Activated CD8-positive, alpha-beta memory T cell treated with anti-CD3 and anti-CD28 coated beads, Interleukin-2, amount 10 ng/mL, durations not matched to agents 7 days and 5 days (primary cell): Measurements from ENCODE around the gene CARS2. TPM values are rescaled to one million over a fixed set of nuclear protein-coding genes. Genes with fewer than 3 reads are reported as not detected.
"Not testable (repeated sequence)": the region's sequence is repeated elsewhere in the genome, so short reads cannot be mapped to it uniquely, and the experiment has no call there.

ENCODE experiments used
- ATAC-seq: fragments of 150-1000 bp; cut with Tn5 transposase; one replicate; pipeline ENCODE4 v1.10.0; 2021; ENCODE audit warnings: moderate library complexity
- CTCF ChIA-PET: fragments of 350-600 bp; sonication (Branson Sonifier 250); formaldehyde crosslinking; loops from one replicate; lab custom pipeline; 2021; ENCODE audit warnings: antibody characterized with exemption; lab: Charles Lee
- DNase-seq: peaks from one replicate; pipeline ENCODE4 v3.0.0-alpha.2; 2020
- H3K27ac Mint-ChIP-seq: one replicate; pipeline ENCODE4 v1.8.0; 2021; ENCODE audit warnings: mild to moderate bottlenecking, mixed read lengths
- H3K27me3 Mint-ChIP-seq: one replicate; pipeline ENCODE4 v1.8.0; 2021; ENCODE audit warnings: mixed read lengths
- H3K36me3 Mint-ChIP-seq: one replicate; pipeline ENCODE4 v1.8.0; 2021; ENCODE audit warnings: mild to moderate bottlenecking, mixed read lengths
- H3K4me1 Mint-ChIP-seq: one replicate; pipeline ENCODE4 v1.8.0; 2021; ENCODE audit warnings: mixed read lengths
- H3K4me3 Mint-ChIP-seq: one replicate; pipeline ENCODE4 v1.8.0; 2021; ENCODE audit warnings: mild to moderate bottlenecking, moderate library complexity, mixed read lengths
- H3K9me3 Mint-ChIP-seq: one replicate; pipeline ENCODE4 v1.8.0; 2022; ENCODE audit warnings: low read depth, mixed read lengths
- total RNA-seq, 2 experiments: library from RNA; stranded (reverse); gene quantifications; one replicate each; pipeline ENCODE4 v1.2.3, GENCODE V29; 2021

Gene CARS2
- total RNA-seq, 2 experiments from 2014 or later = 72.0 to 75.9 TPM

DNA sequence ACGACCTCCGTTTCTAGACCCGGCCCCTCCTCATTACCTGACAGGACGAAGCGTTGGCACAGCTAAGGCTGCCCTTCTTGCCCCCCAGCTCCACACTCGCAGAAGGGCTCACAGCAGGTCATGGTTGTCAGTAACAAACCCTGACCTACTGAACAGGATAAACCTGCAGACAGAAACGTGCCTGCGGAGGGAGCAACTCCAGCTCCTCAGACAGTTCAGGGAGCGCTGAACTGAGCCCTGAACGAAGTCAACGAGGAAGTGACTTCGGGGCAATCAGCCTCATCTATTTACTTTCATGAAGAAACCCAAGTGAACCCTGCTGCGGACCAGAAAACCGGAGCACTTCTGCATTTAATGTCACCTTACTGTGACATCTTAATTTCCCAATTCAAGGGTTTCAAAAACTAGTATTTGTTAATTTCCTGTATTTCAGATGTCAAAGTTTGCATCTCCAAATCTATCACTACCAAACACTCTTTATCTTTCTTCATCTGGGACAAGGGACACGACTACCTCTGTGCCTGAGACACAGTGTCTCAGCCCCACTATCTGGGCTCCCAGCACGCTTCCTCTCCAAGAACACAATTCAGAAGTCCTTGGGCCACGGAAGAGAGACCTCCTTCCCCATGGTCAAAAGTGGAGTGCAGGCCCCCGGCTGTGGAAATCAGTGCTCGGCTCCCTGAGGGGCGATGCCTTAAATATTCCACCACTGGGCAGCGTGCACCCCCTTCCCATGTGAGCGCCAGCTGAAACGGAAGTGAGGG, 40.2 kb downstream of the CARS2 start:
- Mint-ChIP-seq H3K4me3 (no peak overlapping the region), H3K4me1 (peaks cover 2% of the 10 kb centered on the region), H3K27me3 (no peaks in the 10 kb centered on the region), H3K27ac (no peak overlapping the region), H3K9me3 (no peaks in the 10 kb centered on the region), H3K36me3 (peaks cover 58% of the 10 kb centered on the region)
- ATAC-seq (no peak), DNase-seq (no peak)
- CTCF ChIA-PET = no interaction called here

DNA sequence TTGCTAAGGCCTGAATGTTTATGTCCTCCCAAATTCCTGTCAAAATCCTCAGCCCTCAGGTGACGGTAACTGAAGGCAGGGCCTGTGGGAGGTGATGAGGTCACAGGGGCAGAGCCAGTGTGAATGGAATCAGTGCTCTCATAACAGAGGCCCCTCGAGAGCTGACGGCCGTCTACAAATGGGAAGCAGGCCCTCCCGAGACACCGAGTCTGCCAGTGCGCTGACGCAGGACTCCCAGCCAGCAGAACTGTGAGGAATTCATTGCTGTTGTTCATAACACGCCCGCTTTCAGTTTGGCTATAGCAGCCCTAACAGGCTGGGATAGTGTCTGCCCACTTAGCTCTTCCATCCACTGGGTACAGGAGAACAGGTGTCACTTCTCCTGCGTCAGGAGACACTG, 41.2 kb downstream of the CARS2 start:
- H3K27ac Mint-ChIP-seq = no peak overlapping the region
- peaks cover 2% of the 10 kb centered on the region for H3K4me1 Mint-ChIP-seq
- DNase-seq (no peak), ATAC-seq (no peak)
- no peak overlapping the region for H3K4me3 Mint-ChIP-seq
- peaks cover 59% of the 10 kb centered on the region for H3K36me3 Mint-ChIP-seq
- H3K9me3 Mint-ChIP-seq = no peaks in the 10 kb centered on the region
- CTCF ChIA-PET = no interaction called here
- H3K27me3 Mint-ChIP-seq = no peaks in the 10 kb centered on the region

DNA sequence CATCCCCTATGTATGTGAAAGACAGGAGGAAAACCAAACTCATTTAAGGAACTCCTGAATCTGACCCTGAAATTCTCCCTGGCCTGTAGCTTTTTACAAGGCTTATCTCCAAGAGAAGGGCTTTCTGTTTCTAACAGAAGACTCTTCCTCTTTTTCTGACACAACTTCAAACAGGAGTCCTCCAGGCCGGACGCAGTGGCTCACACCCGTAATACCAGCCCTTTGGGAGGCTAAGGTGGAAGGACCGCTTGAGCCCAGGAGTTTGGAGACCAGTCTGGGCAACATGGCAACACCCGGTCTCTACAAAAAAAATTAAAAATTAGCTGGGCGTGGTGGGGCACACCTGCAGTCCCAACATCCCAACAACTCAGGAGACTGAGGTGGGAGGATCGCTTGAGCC, 41.9 kb downstream of the CARS2 start:
- ATAC-seq (no peak), DNase-seq (no peak)
- peaks cover 60% of the 10 kb centered on the region for H3K36me3 Mint-ChIP-seq
- no peaks in the 10 kb centered on the region for H3K27me3 Mint-ChIP-seq
- H3K9me3 Mint-ChIP-seq = no peaks in the 10 kb centered on the region
- H3K27ac Mint-ChIP-seq = no peak overlapping the region
- peaks cover 3% of the 10 kb centered on the region for H3K4me1 Mint-ChIP-seq
- CTCF ChIA-PET = interaction anchor here (0.7 kb wide), 1 partner anchor 10 kb away, joined by 3 read pairs; no protein-coding TSS in a partner anchor
- H3K4me3 Mint-ChIP-seq = no peak overlapping the region

DNA sequence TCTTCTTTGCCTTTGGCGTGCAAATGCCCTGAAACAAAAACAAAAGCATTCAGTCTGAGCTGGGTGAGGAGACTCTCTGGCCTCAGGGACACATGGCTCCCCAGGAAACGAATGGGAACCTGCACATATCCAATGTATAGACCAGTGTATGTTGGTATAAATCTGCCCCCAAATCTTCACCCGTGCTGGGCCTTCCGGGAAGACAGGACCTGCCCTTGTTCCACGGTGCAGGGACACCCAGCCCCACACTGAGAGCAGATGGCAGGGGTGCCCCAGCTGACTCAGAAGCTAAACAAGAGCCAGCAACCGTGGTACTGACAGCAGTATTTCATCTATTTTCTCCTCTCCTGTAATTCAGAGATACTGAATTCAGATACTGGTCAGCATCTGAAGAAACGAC, 42.4 kb downstream of the CARS2 start:
- no peak for ATAC-seq
- CTCF ChIA-PET = interaction anchor here (0.7 kb wide), 1 partner anchor 10 kb away, joined by 3 read pairs; no protein-coding TSS in a partner anchor

DNA sequence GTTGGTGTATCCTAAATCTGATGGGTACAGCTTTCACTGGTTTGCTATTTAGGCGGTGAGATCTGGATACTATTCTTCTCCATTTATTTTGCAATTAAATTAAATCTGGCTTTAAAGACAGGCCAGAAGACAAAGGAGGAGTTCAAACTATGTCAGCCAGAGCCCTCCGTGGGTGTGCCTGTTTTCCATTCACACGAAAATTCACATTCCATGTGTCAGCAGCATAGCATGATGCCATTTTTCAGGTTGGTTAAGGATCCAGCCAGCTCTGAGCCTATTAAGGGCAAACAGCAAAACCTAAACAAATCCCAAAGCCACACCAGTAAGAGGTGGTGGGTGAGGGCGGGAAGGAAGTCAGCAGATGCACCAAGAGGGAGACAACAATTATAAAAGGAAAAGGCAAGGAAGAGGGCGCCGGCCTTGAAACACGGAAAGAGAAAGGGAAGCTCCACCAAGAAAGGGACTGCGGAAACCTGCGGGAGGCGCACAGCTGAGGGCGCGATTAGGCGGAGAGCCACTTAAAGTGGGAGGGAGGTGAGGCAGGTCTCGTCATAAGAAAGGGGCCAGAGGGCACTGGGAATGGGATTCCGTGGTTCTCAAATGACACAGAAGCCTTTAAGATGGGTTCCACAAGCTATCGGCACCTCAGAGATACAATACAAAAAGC, 43.0 kb downstream of the CARS2 start:
- Mint-ChIP-seq H3K4me1 (peaks cover 11% of the 10 kb centered on the region), H3K27ac (no peak overlapping the region), H3K4me3 (no peak overlapping the region), H3K36me3 (peaks cover 64% of the 10 kb centered on the region), H3K27me3 (no peaks in the 10 kb centered on the region), H3K9me3 (peaks cover 2% of the 10 kb centered on the region)
- CTCF ChIA-PET = no interaction called here
- no peak for ATAC-seq
- no peak for DNase-seq

More for the DNA sequence above, 42.4 kb downstream of the CARS2 start:
- Mint-ChIP-seq H3K27ac (no peak overlapping the region), H3K4me1 (peaks cover 5% of the 10 kb centered on the region), H3K27me3 (no peaks in the 10 kb centered on the region), H3K9me3 (no peaks in the 10 kb centered on the region), H3K36me3 (peaks cover 59% of the 10 kb centered on the region), H3K4me3 (no peak overlapping the region)
- no peak for DNase-seq

DNA sequence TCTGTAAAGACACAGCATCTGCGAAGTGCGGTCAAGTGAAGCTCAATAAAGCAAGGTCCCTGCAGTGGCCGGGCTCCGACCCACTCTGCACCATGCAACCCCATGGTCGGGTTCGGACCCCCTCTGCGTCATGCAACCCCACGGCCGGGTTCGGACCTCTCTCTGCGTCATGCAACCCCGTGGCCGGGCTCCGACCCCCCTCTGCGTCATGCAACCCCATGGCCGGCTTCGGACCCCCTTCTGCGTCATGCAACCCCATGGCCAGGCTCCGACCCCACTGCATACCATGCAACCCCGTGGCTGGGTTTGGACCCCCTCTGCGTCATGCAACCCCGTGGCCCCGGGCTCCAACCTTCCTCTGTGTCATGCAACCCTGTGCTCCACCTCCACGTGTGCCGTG, 43.8 kb downstream of the CARS2 start:
- H3K27ac Mint-ChIP-seq = no peak overlapping the region
- peaks cover 68% of the 10 kb centered on the region for H3K36me3 Mint-ChIP-seq
- no peaks in the 10 kb centered on the region for H3K27me3 Mint-ChIP-seq
- DNase-seq (no peak), ATAC-seq (no peak)
- H3K4me3 Mint-ChIP-seq = no peak overlapping the region
- CTCF ChIA-PET = no interaction called here
- peaks cover 13% of the 10 kb centered on the region for H3K4me1 Mint-ChIP-seq
- peaks cover 5% of the 10 kb centered on the region for H3K9me3 Mint-ChIP-seq

DNA sequence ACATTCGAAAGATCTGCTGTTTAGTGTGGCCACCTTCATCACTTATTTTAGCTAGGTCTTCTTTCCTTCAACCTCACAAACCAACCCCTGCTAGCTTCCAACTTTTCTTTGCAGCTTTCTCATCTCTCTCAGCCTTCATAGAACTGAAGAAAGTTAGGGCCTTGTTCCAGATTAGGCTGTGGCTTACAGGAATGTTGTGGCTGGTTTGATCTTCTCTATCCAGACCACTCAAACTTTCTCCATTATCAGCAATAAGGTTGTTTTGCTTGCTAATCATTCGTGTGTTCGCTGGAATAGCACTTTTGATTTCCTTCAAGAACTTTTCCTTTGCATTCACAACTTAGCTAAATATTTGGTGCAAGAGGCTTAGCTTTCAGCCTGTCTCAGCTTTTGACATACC, 44.7 kb downstream of the CARS2 start:
- CTCF ChIA-PET = no interaction called here
- Mint-ChIP-seq H3K27ac (no peak overlapping the region), H3K36me3 (peaks cover 67% of the 10 kb centered on the region)

DNA sequence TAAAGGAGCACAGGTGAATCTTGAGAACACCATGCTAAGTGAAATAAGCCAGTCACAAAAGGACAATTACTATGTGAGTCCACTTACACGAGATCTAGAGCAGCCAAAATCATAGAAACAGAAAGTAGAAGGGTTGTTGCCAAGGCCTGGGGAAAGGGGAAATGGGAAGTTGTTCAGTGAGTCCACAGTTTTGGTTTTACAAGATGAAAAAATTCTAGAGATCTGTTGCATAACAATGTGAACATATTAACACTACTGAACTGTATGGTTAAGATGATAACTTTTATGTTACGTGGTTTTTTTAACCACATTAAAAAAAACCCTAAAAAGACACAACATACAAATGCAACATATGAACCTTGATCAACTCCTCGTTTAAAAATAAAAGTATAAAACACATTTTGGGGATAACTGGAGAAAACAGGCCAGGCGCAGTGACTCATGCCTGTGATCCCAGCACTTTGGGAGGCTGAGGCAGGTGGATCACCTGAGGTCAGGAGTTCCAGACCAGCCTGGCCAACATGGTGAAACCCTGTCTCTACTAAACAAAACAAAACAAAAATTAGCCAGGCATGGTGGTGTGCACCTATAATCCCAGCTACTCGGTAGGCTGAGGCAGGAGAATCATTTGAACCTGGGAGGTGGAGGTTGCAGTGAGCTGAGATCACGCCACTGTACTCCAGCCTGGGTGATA, 47.6 kb downstream of the CARS2 start:
- H3K27me3 Mint-ChIP-seq, DNase-seq, H3K9me3 Mint-ChIP-seq, H3K4me3 Mint-ChIP-seq, CTCF ChIA-PET, ATAC-seq: not testable (repeated sequence)
- H3K27ac Mint-ChIP-seq = peak overlapping the region; percentile 26
- H3K36me3 Mint-ChIP-seq = peaks cover 56% of the 10 kb centered on the region
- H3K4me1 Mint-ChIP-seq = peaks cover 17% of the 10 kb centered on the region

More for the DNA sequence above, 44.7 kb downstream of the CARS2 start:
- H3K27me3 Mint-ChIP-seq = no peaks in the 10 kb centered on the region
- no peak for DNase-seq
- H3K4me3 Mint-ChIP-seq = no peak overlapping the region
- no peak for ATAC-seq
- H3K9me3 Mint-ChIP-seq = peaks cover 5% of the 10 kb centered on the region
- peaks cover 15% of the 10 kb centered on the region for H3K4me1 Mint-ChIP-seq

DNA sequence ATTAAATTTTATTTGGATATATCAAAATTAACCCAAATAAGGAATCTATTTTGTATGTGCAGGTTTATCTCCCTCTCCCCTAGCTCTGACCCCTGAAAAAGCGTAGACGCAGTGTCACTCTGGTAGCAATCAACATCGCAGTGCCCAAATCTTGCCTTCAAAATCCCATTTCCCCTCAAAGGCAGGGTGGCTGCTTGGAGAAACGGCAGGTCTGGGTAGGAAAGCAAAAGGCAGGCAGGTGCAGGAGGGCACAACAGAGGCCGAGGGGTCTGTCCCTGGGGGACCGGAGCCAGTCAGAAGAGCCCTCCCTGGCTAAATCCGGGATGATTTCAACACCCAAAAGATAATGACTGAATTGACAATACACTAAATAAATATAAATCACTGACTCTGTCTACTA, 48.7 kb downstream of the CARS2 start:
- Mint-ChIP-seq H3K27me3 (no peaks in the 10 kb centered on the region), H3K36me3 (peaks cover 45% of the 10 kb centered on the region), H3K9me3 (peaks cover 5% of the 10 kb centered on the region), H3K4me1 (peaks cover 17% of the 10 kb centered on the region), H3K4me3 (no peak overlapping the region), H3K27ac (no peak overlapping the region)
- ATAC-seq = no peak
- no peak for DNase-seq
- CTCF ChIA-PET = no interaction called here

DNA sequence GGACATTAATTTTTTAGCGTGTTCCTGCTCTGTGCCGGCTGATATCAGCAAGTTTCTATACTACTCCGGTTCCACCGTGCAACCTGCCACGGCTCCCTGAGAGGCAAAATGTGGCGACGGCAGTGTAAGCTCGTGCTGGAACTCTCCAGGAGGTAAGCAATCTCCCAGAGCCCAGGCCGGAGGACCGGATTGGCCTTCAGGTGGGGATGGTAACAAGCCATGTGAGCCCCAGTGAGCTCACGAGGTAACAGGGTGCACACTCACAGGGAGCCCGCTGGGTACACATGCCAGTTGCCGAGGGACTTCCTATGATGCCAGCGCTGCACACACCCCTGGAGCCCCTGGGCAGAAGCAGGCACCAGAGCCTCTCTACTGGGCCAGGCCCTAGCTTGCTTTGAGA, 52.1 kb downstream of the CARS2 start:
- H3K27me3 Mint-ChIP-seq = no peaks in the 10 kb centered on the region
- H3K27ac Mint-ChIP-seq = no peak overlapping the region
- peaks cover 22% of the 10 kb centered on the region for H3K36me3 Mint-ChIP-seq
- ATAC-seq = no peak
- CTCF ChIA-PET = interaction anchor here (1.8 kb wide), 1 partner anchor 9 kb away, joined by 5 read pairs; no protein-coding TSS in a partner anchor
- peaks cover 14% of the 10 kb centered on the region for H3K4me1 Mint-ChIP-seq
- H3K9me3 Mint-ChIP-seq = peaks cover 5% of the 10 kb centered on the region
- no peak overlapping the region for H3K4me3 Mint-ChIP-seq
- DNase-seq = no peak

DNA sequence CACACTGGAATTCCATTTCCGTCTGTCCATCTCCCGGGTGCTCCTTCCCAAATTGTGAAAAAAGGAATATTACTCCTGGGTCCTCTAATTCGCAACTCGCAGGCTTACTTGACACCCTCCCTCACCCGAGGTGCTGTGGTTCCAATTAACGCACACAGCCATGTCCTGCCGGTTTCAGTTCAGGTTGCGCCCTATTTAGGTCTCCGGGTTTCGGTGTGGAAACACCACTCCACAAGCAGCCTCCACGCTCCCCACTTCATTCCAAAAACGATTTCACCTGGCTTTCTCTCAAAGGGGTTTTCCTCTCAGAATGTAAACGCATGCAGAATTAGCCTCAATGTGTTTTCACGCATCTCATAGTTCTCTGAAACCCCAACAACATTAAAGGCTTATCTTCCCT, 52.6 kb downstream of the CARS2 start:
- DNase-seq (no peak), ATAC-seq (no peak)
- CTCF ChIA-PET = no interaction called here
- H3K36me3 Mint-ChIP-seq = peaks cover 17% of the 10 kb centered on the region
- H3K4me1 Mint-ChIP-seq = peaks cover 11% of the 10 kb centered on the region
- H3K27ac Mint-ChIP-seq = no peak overlapping the region
- H3K4me3 Mint-ChIP-seq = no peak overlapping the region
- H3K27me3 Mint-ChIP-seq = no peaks in the 10 kb centered on the region
- peaks cover 5% of the 10 kb centered on the region for H3K9me3 Mint-ChIP-seq

DNA sequence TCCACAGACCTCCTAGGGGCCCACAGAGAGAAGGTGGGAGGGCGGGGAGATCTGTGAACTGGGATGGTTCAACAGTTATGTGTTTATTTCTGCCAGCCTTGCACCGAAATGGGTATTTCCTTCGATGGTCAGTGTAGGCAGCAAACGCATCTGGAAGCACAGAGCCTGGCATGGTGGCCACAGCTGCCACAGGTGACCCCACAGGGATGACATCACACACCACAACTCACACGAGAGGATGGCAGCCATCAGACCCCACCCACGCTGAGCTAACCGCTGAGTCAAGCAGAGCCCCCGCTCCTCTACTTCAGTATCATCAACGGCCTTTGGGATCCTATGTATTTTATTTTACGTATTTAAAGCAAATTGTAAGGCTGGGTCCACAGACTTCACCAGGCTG, 53.2 kb downstream of the CARS2 start:
- CTCF ChIA-PET = interaction anchor here (1.4 kb wide), 1 partner anchor 168 kb away, joined by 3 read pairs; no protein-coding TSS in a partner anchor
- peaks cover 12% of the 10 kb centered on the region for H3K36me3 Mint-ChIP-seq
- no peaks in the 10 kb centered on the region for H3K27me3 Mint-ChIP-seq
- H3K27ac Mint-ChIP-seq = no peak overlapping the region
- no peak for DNase-seq
- peaks cover under 1% of the 10 kb centered on the region for H3K9me3 Mint-ChIP-seq
- no peak overlapping the region for H3K4me3 Mint-ChIP-seq
- no peak for ATAC-seq
- peaks cover 6% of the 10 kb centered on the region for H3K4me1 Mint-ChIP-seq

DNA sequence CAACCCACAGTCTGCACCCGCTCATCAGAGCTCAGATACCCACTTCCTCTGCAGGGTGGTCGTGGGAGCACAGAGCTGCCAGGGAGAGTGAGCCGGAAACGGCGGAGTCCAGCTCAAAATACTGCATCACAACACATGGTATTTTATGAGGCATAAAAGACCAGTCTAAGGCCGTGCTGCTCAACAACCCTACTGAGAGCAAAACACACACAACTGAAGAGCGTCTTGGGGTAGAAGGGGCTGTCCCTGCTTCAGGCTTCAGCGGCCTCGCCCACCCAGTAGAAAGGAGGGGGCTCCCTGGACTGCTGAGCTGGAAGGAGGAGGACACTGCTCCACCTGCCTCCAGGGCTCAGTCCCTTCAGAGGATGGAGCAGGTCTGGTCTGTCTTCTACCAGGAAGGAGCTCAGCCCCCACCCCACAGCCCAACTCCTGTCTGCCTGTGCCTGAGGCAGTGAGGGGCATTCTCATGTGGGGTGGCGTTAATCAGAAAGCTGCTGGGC, 53.6 kb downstream of the CARS2 start:
- Mint-ChIP-seq H3K4me1 (peaks cover 5% of the 10 kb centered on the region), H3K9me3 (no peaks in the 10 kb centered on the region), H3K36me3 (peaks cover 9% of the 10 kb centered on the region), H3K27ac (peak overlapping the region; percentile 61), H3K4me3 (no peak overlapping the region), H3K27me3 (no peaks in the 10 kb centered on the region)
- no peak for ATAC-seq
- CTCF ChIA-PET = interaction anchor here (1.4 kb wide), 1 partner anchor 168 kb away, joined by 3 read pairs; no protein-coding TSS in a partner anchor
- DNase-seq = no peak
